Stomach (tissue), 4 donors: Measurements from ENCODE around the gene FAM83E.

Experiments
- CTCF ChIP-seq, 7 experiments: fragments of 450-650 bp in 4 of 7; fragments of 200-600 bp in 3 of 7; sonication (generic) in 3 of 7; IDR thresholded peaks; one replicate each; pipeline ENCODE4 v1.5.1; 2016 to 2019; ENCODE audit warnings: antibody characterized with exemption in 7 of 7, control low read depth in 2 of 7, mild to moderate bottlenecking in 1 of 7
- POLR2A ChIP-seq, 4 donors: fragments of 450-650 bp; IDR thresholded peaks; one replicate each; pipeline ENCODE4 v1.6.1; 2016; ENCODE audit warnings: antibody characterized with exemption in 4 of 4, control low read depth in 2 of 4, mild to moderate bottlenecking in 1 of 4, moderate library complexity in 1 of 4

DNA sequence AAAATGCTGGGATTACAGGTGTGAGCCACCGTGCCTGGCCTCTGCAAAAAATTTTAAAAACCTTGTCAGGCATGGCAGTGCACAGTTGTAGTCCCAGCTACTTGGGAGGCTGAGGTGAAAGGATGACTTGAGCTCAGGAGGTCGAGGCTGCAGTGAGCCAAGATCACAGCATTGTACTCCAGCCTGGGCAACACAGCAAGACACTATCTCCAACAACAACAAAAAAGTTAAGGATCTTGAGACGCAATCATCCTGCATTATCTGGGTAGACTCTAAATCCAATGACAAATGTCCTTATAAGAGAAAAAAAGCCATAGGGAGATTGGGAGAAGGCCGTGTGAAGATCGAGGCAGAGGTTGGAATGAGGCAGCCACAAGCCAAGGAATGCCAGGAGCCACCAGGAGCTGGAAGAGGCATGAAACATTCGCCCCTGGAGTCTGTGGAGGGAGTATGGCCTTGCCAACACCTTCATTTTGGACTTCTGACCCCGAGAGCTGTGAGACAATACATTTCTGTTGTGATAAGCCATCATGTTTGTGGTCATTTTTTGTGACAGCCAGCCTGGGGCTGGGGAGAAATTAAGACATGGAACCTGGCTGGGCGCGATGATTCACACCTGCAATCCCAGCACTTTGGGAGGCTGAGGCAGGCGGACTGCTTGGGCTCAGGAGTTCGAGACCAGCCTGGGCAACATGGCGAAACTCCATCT is 36.3 kb upstream of the FAM83E start:
- TF ChIP-seq POLR2A (IDR thresholded peaks at IDR 0.05): no peak
- TF ChIP-seq CTCF (IDR thresholded peaks at IDR 0.05): no peak
